Measurements from ENCODE around the gene SYPL1.

DNA sequence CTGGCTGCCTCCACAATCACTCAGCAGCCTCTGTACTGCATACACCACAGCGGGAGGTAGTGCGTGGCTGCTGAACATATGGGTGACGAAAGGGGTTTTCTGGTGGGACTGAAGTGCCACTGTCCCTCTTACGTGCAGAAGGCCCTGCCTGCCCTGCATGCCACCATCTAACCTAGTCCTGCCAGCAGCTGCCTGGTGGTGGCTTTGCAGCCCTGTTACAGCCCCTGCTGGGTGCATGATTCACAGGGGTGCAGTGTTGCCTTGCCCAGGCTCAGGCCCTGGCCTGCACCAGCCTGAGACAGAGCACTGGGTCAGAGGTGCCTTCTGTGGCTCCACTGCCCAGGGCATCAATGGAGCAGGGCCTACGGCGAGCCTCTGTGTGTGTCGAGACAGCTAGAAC is 50.1 kb downstream of the SYPL1 start:
- TF ChIP-seq, protein P1, sequence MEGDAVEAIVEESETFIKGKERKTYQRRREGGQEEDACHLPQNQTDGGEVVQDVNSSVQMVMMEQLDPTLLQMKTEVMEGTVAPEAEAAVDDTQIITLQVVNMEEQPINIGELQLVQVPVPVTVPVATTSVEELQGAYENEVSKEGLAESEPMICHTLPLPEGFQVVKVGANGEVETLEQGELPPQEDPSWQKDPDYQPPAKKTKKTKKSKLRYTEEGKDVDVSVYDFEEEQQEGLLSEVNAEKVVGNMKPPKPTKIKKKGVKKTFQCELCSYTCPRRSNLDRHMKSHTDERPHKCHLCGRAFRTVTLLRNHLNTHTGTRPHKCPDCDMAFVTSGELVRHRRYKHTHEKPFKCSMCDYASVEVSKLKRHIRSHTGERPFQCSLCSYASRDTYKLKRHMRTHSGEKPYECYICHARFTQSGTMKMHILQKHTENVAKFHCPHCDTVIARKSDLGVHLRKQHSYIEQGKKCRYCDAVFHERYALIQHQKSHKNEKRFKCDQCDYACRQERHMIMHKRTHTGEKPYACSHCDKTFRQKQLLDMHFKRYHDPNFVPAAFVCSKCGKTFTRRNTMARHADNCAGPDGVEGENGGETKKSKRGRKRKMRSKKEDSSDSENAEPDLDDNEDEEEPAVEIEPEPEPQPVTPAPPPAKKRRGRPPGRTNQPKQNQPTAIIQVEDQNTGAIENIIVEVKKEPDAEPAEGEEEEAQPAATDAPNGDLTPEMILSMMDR (IDR thresholded peaks at IDR 0.05), result no peak
- no peak for TF ChIP-seq EZH2 (IDR thresholded peaks at IDR 0.05; ENCODE audit: borderline replicate concordance, insufficient read depth, low read depth, low read length, poor library complexity, severe bottlenecking)

All from B cell (primary cell).